NCI-H82 (cell line): Measurements from ENCODE around the gene KLF9.
"Not testable (repeated sequence)": the region's sequence is repeated elsewhere in the genome, so short reads cannot be mapped to it uniquely, and the experiment has no call there.

Source experiments
- DNase-seq: peaks from one replicate; lab custom pipeline; 2025; lab: John Stamatoyannopoulos, UW

KLF9 gene

GRCh38 chr9:70405808-70406433, 8.5 kb downstream of the KLF9 start:
- no peak for DNase-seq

GRCh38 chr9:70404261-70404660, 10.2 kb downstream of the KLF9 start:
- no peak for DNase-seq

- DNase-seq: no peak
Measured at GRCh38 chr9:70403618-70404025, 10.8 kb downstream of the KLF9 start.

GRCh38 chr9:70403166-70403565, 11.3 kb downstream of the KLF9 start:
- DNase-seq: no peak

GRCh38 chr9:70402213-70402612, 12.2 kb downstream of the KLF9 start:
- DNase-seq: no peak

GRCh38 chr9:70401241-70401640, 13.2 kb downstream of the KLF9 start:
- not testable (repeated sequence) for DNase-seq

- no peak for DNase-seq
Measured at GRCh38 chr9:70400107-70400892, 14.2 kb downstream of the KLF9 start.

GRCh38 chr9:70399141-70399540, 15.3 kb downstream of the KLF9 start:
- DNase-seq: no peak

GRCh38 chr9:70398145-70398556, 16.3 kb downstream of the KLF9 start:
- DNase-seq: no peak

GRCh38 chr9:70395652-70396051, 18.8 kb downstream of the KLF9 start:
- DNase-seq: no peak

GRCh38 chr9:70392850-70393249, 21.6 kb downstream of the KLF9 start:
- DNase-seq: no peak

GRCh38 chr9:70392189-70392588, 22.3 kb downstream of the KLF9 start:
- peak; percentile 46 for DNase-seq

- DNase-seq: no peak
Measured at GRCh38 chr9:70390933-70391341, 23.5 kb downstream of the KLF9 start.

- no peak for DNase-seq
Measured at GRCh38 chr9:70389621-70390266, 24.7 kb downstream of the KLF9 start.

- no peak for DNase-seq
Measured at GRCh38 chr9:70389188-70389587, 25.3 kb downstream of the KLF9 start.

- no peak for DNase-seq
Measured at GRCh38 chr9:70387663-70388062, 26.8 kb downstream of the KLF9 start.

GRCh38 chr9:70385426-70385825, 29.0 kb downstream of the KLF9 start:
- no peak for DNase-seq

- no peak for DNase-seq
Measured at GRCh38 chr9:70382709-70383605, 31.5 kb downstream of the KLF9 start.

GRCh38 chr9:70382046-70382708, 32.3 kb downstream of the KLF9 start:
- DNase-seq: no peak

GRCh38 chr9:70374962-70375618, 39.4 kb downstream of the KLF9 start:
- no peak for DNase-seq
